ENCODE measurements around the gene PAK1IP1.
"Not testable (repeated sequence)": the region's sequence is repeated elsewhere in the genome, so short reads cannot be mapped to it uniquely, and the experiment has no call there.

Gene PAK1IP1, protein sequence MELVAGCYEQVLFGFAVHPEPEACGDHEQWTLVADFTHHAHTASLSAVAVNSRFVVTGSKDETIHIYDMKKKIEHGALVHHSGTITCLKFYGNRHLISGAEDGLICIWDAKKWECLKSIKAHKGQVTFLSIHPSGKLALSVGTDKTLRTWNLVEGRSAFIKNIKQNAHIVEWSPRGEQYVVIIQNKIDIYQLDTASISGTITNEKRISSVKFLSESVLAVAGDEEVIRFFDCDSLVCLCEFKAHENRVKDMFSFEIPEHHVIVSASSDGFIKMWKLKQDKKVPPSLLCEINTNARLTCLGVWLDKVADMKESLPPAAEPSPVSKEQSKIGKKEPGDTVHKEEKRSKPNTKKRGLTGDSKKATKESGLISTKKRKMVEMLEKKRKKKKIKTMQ

GRCh38 chr6:10694302-10695085, at the start of gene PAK1IP1, which contains the start of gene C6orf52:
Gene PAK1IP1 (plus strand): TSS chr6:10694972. CDS start chr6:10694986, 14 bp downstream.
Gene C6orf52 (minus strand): TSS chr6:10694616. CDS start chr6:10687550, 7,066 bp downstream.
- Histone ChIP-seq H3K4me1 (ENCODE audit: insufficient read depth, low read length) (peaks cover 11% of the 10 kb centered on the region; the same call in 1 of the 2 replicates), H3K9ac (ENCODE audit: low read depth, low read length) (peak within 1 kb of the TSS; percentile 87), H3K36me3 (ENCODE audit: insufficient read depth, low read length) (peaks cover 13% of the 10 kb centered on the region; the same call in 1 of the 2 replicates)

DNA sequence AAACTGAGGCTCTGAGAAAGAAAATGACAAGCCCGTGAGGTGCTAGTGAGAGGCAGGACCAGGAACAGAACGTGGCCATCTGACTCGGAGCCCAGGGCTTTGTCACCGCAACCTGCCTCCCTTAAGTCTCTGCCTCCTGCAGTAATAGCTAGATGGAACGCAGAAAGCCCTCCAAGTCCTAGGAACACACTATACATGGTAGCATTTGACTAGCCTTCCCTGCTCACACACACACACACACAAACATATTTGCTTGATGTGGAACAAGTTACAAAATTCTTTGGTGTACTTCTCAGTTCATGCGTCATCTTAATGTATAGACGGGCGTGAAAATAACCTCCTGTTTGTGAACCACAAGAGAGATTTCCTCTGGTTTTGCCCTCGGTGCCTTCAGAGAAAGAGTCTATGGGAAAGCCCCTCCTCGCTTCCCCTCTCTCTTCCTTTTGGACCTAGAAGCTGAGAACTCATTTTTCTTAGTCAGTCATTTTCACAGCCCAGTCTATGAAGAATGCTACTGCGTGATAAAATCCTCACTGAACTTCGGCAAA, 39.2 kb upstream of the PAK1IP1 start:
- Histone ChIP-seq H3K9ac (ENCODE audit: low read depth, low read length) (no peak overlapping the region), H3K36me3 (ENCODE audit: insufficient read depth, low read length) (no peaks in the 10 kb centered on the region), H3K9me3 (ENCODE audit: control insufficient read depth, insufficient read depth, low read length) (no peaks in the 10 kb centered on the region), H3K4me1 (ENCODE audit: insufficient read depth, low read length) (no peaks in the 10 kb centered on the region)

More at GRCh38 chr6:10694302-10695085, at the start of gene PAK1IP1, which contains the start of gene C6orf52:
- H3K9me3 ChIP-seq (ENCODE audit: control insufficient read depth, insufficient read depth, low read length): no peaks in the 10 kb centered on the region

DNA sequence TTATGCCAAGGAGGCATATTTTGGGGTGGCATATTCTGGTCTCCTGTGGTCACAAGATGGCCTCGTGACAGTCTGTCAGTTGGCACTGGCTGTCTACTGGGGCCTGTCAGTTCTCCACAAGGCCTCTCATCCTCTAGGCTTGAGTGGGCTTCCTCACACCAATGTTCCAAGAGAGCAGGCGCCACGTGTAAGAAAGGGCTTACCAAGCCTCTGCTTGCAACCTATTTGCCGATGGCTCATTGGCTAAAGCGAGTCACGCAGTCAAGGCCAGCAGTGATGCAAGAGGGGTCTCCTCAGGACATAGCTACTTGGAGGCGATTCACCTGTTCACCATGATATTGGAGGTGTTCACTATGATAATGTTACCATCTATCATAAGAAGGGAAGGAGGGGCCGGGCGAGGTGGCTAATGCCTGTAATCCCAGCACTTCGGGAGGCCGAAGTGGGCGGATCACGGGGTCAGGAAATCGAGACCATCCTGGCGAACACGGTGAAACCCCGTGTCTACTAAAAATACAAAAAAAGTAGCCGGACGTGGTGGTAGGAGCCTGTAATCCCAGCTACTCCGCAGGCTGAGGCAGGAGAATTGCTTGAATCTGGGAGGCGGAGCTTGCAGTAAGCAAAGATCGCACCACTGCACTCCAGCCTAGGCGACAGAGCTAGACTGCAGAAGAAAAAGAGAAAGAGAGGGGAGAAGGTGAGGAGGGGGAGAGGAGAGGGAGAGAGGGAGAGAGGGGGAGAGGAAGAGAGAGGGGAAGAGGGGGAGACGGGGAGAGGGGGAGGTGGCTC, 35.7 kb upstream of the PAK1IP1 start:
- Histone ChIP-seq H3K36me3 (ENCODE audit: insufficient read depth, low read length) (no peaks in the 10 kb centered on the region), H3K9ac (ENCODE audit: low read depth, low read length) (no peak overlapping the region; the same call in 1 of the 2 replicates), H3K9me3 (ENCODE audit: control insufficient read depth, insufficient read depth, low read length) (no peaks in the 10 kb centered on the region), H3K4me1 (ENCODE audit: insufficient read depth, low read length) (no peaks in the 10 kb centered on the region)

GRCh38 chr6:10659699-10660348, 34.9 kb upstream of the PAK1IP1 start:
- Histone ChIP-seq H3K36me3 (ENCODE audit: insufficient read depth, low read length) (no peaks in the 10 kb centered on the region), H3K9ac (ENCODE audit: low read depth, low read length) (peak overlapping the region; percentile 47; the same call in 1 of the 2 replicates)

DNA sequence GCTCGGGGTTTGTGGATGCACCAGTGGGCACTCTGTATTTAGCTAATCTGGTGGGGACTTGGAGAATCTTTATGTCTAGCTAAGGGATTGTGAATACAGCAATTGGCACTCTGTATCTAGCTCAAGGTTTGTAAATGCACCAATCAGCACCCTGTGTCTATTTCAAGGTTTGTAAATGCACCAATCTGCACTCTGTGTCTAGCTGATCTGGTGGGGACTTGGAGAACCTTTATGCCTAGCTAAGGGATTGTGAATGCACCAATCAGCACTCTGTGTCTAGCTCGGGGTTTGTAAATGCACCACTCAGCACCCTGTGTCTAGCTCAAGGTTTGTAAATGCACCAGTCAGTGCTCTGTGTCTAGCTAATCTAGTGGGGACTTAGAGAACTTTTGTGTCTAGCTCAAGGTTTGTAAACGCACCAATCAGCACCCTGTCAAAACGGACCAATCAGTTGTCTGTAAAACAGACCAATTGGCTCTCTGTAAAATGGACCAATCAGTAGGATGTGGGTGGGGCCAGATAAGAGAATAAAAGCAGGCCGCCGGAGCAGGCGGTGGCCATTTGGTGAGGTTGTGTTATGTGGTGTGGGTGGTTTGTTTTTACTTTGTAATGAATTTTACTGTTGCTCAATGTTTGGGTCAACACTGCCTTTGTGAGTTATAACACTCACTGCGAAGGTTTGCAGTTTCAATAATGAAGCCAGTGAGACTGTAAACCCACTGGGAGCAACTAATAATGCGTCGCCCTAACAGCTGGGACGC, 34.2 kb upstream of the PAK1IP1 start:
- H3K9me3 ChIP-seq (ENCODE audit: control insufficient read depth, insufficient read depth, low read length); H3K36me3 ChIP-seq (ENCODE audit: insufficient read depth, low read length); H3K4me1 ChIP-seq (ENCODE audit: insufficient read depth, low read length): not testable (repeated sequence)
- peak overlapping the region; percentile 47; the same call in 1 of the 2 replicates for H3K9ac ChIP-seq (ENCODE audit: low read depth, low read length)

More at GRCh38 chr6:10659699-10660348, 34.9 kb upstream of the PAK1IP1 start:
- H3K4me1 ChIP-seq (ENCODE audit: insufficient read depth, low read length): no peaks in the 10 kb centered on the region
- no peaks in the 10 kb centered on the region for H3K9me3 ChIP-seq (ENCODE audit: control insufficient read depth, insufficient read depth, low read length)

- Histone ChIP-seq H3K36me3 (ENCODE audit: insufficient read depth, low read length) (no peaks in the 10 kb centered on the region), H3K9ac (ENCODE audit: low read depth, low read length) (no peak overlapping the region), H3K4me1 (ENCODE audit: insufficient read depth, low read length) (no peaks in the 10 kb centered on the region), H3K9me3 (ENCODE audit: control insufficient read depth, insufficient read depth, low read length) (no peaks in the 10 kb centered on the region; the same call in 1 of the 2 replicates)
These were observed 32.6 kb upstream of the PAK1IP1 start for GRCh38 chr6:10662207-10662606.

DNA sequence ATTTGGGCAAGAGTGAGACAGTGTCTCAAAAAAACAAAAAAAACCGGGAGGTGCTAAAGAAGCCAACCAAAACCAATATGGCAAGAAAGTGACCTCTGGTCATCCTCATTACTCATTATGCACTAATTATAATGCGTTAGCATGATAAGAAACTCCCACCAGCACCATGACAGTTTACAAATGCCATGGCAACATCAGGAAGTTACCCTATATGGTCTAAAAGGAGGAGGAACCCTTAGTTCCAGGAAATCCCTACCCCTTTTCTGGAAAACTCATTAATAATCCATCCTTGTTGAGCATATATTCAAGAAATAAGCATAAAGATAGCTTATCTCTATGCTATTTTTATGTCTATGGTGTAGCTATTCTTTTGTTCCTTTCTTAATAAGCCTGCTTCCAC, 32.0 kb upstream of the PAK1IP1 start:
- Histone ChIP-seq H3K36me3 (ENCODE audit: insufficient read depth, low read length) (no peaks in the 10 kb centered on the region), H3K9ac (ENCODE audit: low read depth, low read length) (no peak overlapping the region), H3K4me1 (ENCODE audit: insufficient read depth, low read length) (no peaks in the 10 kb centered on the region), H3K9me3 (ENCODE audit: control insufficient read depth, insufficient read depth, low read length) (no peaks in the 10 kb centered on the region; the same call in 1 of the 2 replicates)

- H3K9me3 ChIP-seq (ENCODE audit: control insufficient read depth, insufficient read depth, low read length); H3K36me3 ChIP-seq (ENCODE audit: insufficient read depth, low read length); H3K4me1 ChIP-seq (ENCODE audit: insufficient read depth, low read length); H3K9ac ChIP-seq (ENCODE audit: low read depth, low read length): not testable (repeated sequence)
These were observed 29.2 kb upstream of the PAK1IP1 start for GRCh38 chr6:10665595-10665994.

GRCh38 chr6:10668126-10668917, 26.4 kb upstream of the PAK1IP1 start:
- Histone ChIP-seq H3K9me3 (ENCODE audit: control insufficient read depth, insufficient read depth, low read length) (no peaks in the 10 kb centered on the region; the same call in 1 of the 2 replicates), H3K4me1 (ENCODE audit: insufficient read depth, low read length) (no peaks in the 10 kb centered on the region), H3K36me3 (ENCODE audit: insufficient read depth, low read length) (no peaks in the 10 kb centered on the region), H3K9ac (ENCODE audit: low read depth, low read length) (no peak overlapping the region)

GRCh38 chr6:10676403-10676802, 18.4 kb upstream of the PAK1IP1 start:
- Histone ChIP-seq H3K9me3 (ENCODE audit: control insufficient read depth, insufficient read depth, low read length) (no peaks in the 10 kb centered on the region), H3K4me1 (ENCODE audit: insufficient read depth, low read length) (no peaks in the 10 kb centered on the region; the same call in 1 of the 2 replicates), H3K9ac (ENCODE audit: low read depth, low read length) (no peak overlapping the region), H3K36me3 (ENCODE audit: insufficient read depth, low read length) (no peaks in the 10 kb centered on the region)

- H3K4me1 ChIP-seq (ENCODE audit: insufficient read depth, low read length): no peaks in the 10 kb centered on the region; the same call in 1 of the 2 replicates
These were observed 16.3 kb upstream of the PAK1IP1 start for GRCh38 chr6:10678456-10678855.

GRCh38 chr6:10681795-10682194, 13.0 kb upstream of the PAK1IP1 start:
- H3K36me3 ChIP-seq (ENCODE audit: insufficient read depth, low read length): no peaks in the 10 kb centered on the region
- no peaks in the 10 kb centered on the region for H3K4me1 ChIP-seq (ENCODE audit: insufficient read depth, low read length)
- no peaks in the 10 kb centered on the region for H3K9me3 ChIP-seq (ENCODE audit: control insufficient read depth, insufficient read depth, low read length)
- H3K9ac ChIP-seq (ENCODE audit: low read depth, low read length): no peak overlapping the region

More at GRCh38 chr6:10678456-10678855, 16.3 kb upstream of the PAK1IP1 start:
- no peaks in the 10 kb centered on the region for H3K36me3 ChIP-seq (ENCODE audit: insufficient read depth, low read length)
- H3K9ac ChIP-seq (ENCODE audit: low read depth, low read length): no peak overlapping the region
- no peaks in the 10 kb centered on the region for H3K9me3 ChIP-seq (ENCODE audit: control insufficient read depth, insufficient read depth, low read length)

All from ES-I3 (cell line).